ENCODE results near the gene CCDC175.
A peak's percentile ranks its signal among the peaks of the same experiment; 100 is the strongest.

The CCDC175 gene

GRCh38 chr14:59576332-59577294, at the start of gene CCDC175:
TSS of gene CCDC175 (minus strand) at chr14:59576812. CDS start at chr14:59576775, 37 bp downstream.
- DNase-seq = peak; percentile 97

GRCh38 chr14:59622631-59623030, 46.0 kb upstream of the CCDC175 start:
- DNase-seq = no peak

- DNase-seq = no peak
These were observed 42.4 kb upstream of the CCDC175 start for GRCh38 chr14:59619061-59619460.

GRCh38 chr14:59601056-59601455, 24.4 kb upstream of the CCDC175 start:
- no peak for DNase-seq

GRCh38 chr14:59600211-59600945, 23.8 kb upstream of the CCDC175 start:
- DNase-seq = no peak

- no peak for DNase-seq
These were observed 18.5 kb upstream of the CCDC175 start for GRCh38 chr14:59595071-59595470.

- DNase-seq = no peak
These were observed 15.2 kb upstream of the CCDC175 start for GRCh38 chr14:59591641-59592370.

GRCh38 chr14:59588101-59588500, 11.5 kb upstream of the CCDC175 start:
- no peak for DNase-seq

- peak; percentile 31 for DNase-seq
These were observed 9.4 kb upstream of the CCDC175 start for GRCh38 chr14:59585891-59586554.

GRCh38 chr14:59583755-59584154, 7.1 kb upstream of the CCDC175 start:
- peak; percentile 17 for DNase-seq

GRCh38 chr14:59582845-59583509, 6.4 kb upstream of the CCDC175 start:
- peak; percentile 48 for DNase-seq

- DNase-seq = no peak
These were observed 5.5 kb upstream of the CCDC175 start for GRCh38 chr14:59582161-59582560.

GRCh38 chr14:59580911-59581310, 4.3 kb upstream of the CCDC175 start:
- DNase-seq = no peak

GRCh38 chr14:59570122-59570521, 6.5 kb downstream of the CCDC175 start:
- peak; percentile 58 for DNase-seq

- no peak for DNase-seq
These were observed 9.9 kb downstream of the CCDC175 start for GRCh38 chr14:59566725-59567124.

GRCh38 chr14:59566296-59566695, 10.3 kb downstream of the CCDC175 start:
- DNase-seq = no peak

- DNase-seq = no peak
These were observed 11.5 kb downstream of the CCDC175 start for GRCh38 chr14:59565087-59565486.

- DNase-seq = peak; percentile 67
These were observed 12.2 kb downstream of the CCDC175 start for GRCh38 chr14:59564366-59564765.

- DNase-seq = no peak
These were observed 29.3 kb downstream of the CCDC175 start for GRCh38 chr14:59547310-59547709.

- peak; percentile 38 for DNase-seq
These were observed 32.7 kb downstream of the CCDC175 start for GRCh38 chr14:59543873-59544272.

GRCh38 chr14:59541731-59542130, 34.9 kb downstream of the CCDC175 start:
- DNase-seq = no peak

- no peak for DNase-seq
These were observed 35.8 kb downstream of the CCDC175 start for GRCh38 chr14:59540852-59541251.
